Kidney (tissue), 14 donors: ENCODE results near the gene ENTPD6. TPM values are rescaled to one million over a fixed set of nuclear protein-coding genes. Genes with fewer than 3 reads are reported as not detected.

Experiments used
- DNase-seq, 5 donors: peaks; one replicate each; pipeline ENCODE4 v3.0.0-alpha.2; 2013 to 2020
- FAIRE-seq: peaks from 2 replicates; lab custom pipeline; 2012; peaks lifted over from hg19 to GRCh38; lab: Jason Lieb, UNC
- H3K27ac ChIP-seq, 2 donors: one replicate each; pipeline ENCODE4 v1.7.0; 2013; ENCODE audit warnings: low read depth in 2 of 2, low read length in 2 of 2, inconsistent platforms in 1 of 2
- H3K27me3 ChIP-seq: one replicate; pipeline ENCODE4 v1.7.1; 2013; ENCODE audit warnings: low read length, inconsistent platforms; ENCODE audit not compliant: control insufficient read depth, insufficient read depth
- H3K36me3 ChIP-seq, 3 donors: one replicate each; pipeline versions ENCODE4 v1.7.0 to v1.7.1; 2013; ENCODE audit warnings: low read length in 3 of 3, control low read depth in 1 of 3, inconsistent platforms in 1 of 3; ENCODE audit not compliant: insufficient read depth in 3 of 3, control insufficient read depth in 2 of 3
- H3K4me1 ChIP-seq, 3 donors: one replicate each; pipeline versions ENCODE4 v1.7.0 to v1.7.1; 2013; ENCODE audit warnings: low read length in 3 of 3, inconsistent platforms in 1 of 3, low read depth in 1 of 3; ENCODE audit not compliant: control insufficient read depth in 2 of 3, insufficient read depth in 2 of 3
- H3K4me3 ChIP-seq, 3 donors: one replicate each; pipeline versions ENCODE4 v1.7.0 to v1.8.1; 2013; ENCODE audit warnings: low read length in 3 of 3, control low read depth in 1 of 3, inconsistent platforms in 1 of 3
- H3K9ac ChIP-seq, 3 donors: one replicate each; pipeline versions ENCODE4 v1.7.0 to v1.7.1; 2013; ENCODE audit warnings: low read length in 3 of 3, control low read depth in 1 of 3, inconsistent platforms in 1 of 3
- H3K9me3 ChIP-seq, 3 donors: one replicate each; pipeline versions ENCODE4 v1.7.0 to v1.7.1; 2013; ENCODE audit warnings: low read length in 3 of 3, control low read depth in 1 of 3, inconsistent platforms in 1 of 3; ENCODE audit not compliant: control insufficient read depth in 2 of 3, insufficient read depth in 1 of 3
- intact Hi-C: fragments of 100-400 bp; cut with DNase I; formaldehyde crosslinking; loops from one replicate; pipeline ENCODE4 v1.11.1; 2022
- polyA plus RNA-seq: library from polyadenylated mRNA; stranded (reverse); fragments of 350-450 nt; fragmentation: Illumina TruSeq; extraction: RNeasy Lipid Tissue Mini Kit (QIAGEN cat#74804); gene quantifications from one replicate; pipeline ENCODE4 v1.2.3, GENCODE V29; 2014; ENCODE audit warnings: low read depth, low replicate concordance; ENCODE audit not compliant: insufficient read depth
- total RNA-seq: library from RNA; stranded (reverse); fragmentation: NEBNext Ultra II Directional; extraction: Animal tissue kit (Norgen Biotek cat#: 25700); gene quantifications from one replicate; pipeline ENCODE4 v1.2.1, GENCODE V29; 2021
- TF ChIP-seq, protein P1 (sequence below): IDR thresholded peaks from 3 replicates; pipeline ENCODE4 v1.5.1; 2012; ENCODE audit warnings: mild to moderate bottlenecking, moderate library complexity, borderline replicate concordance; ENCODE audit not compliant: insufficient read depth; ENCODE audit errors: extremely low read depth
- donor health status: control.
- donor health status: control.
- donor health status: control.
- donor health status: control.
- donor health status: control.
- donor health status: DM: yes; HTN: yes; CAD: no.
- donor health status: Normal renal cell carcinoma (clear cell type).

Gene ENTPD6
- total and polyA plus RNA-seq, 2 donors from 2014 or later, result 59.0 to 95.7 TPM

- Histone ChIP-seq H3K4me3 (no peak overlapping the region), H3K36me3 (peaks cover 0 to 1% (median 0%) of the 10 kb centered on the region in 3 donors), H3K9me3 (no peaks in the 10 kb centered on the region), H3K9ac (no peak overlapping the region), H3K4me1 (no peaks in the 10 kb centered on the region), H3K27ac (no peak overlapping the region), H3K27me3 (no peaks in the 10 kb centered on the region)
- FAIRE-seq (no peak), DNase-seq (no peak)
- TF ChIP-seq, protein P1, sequence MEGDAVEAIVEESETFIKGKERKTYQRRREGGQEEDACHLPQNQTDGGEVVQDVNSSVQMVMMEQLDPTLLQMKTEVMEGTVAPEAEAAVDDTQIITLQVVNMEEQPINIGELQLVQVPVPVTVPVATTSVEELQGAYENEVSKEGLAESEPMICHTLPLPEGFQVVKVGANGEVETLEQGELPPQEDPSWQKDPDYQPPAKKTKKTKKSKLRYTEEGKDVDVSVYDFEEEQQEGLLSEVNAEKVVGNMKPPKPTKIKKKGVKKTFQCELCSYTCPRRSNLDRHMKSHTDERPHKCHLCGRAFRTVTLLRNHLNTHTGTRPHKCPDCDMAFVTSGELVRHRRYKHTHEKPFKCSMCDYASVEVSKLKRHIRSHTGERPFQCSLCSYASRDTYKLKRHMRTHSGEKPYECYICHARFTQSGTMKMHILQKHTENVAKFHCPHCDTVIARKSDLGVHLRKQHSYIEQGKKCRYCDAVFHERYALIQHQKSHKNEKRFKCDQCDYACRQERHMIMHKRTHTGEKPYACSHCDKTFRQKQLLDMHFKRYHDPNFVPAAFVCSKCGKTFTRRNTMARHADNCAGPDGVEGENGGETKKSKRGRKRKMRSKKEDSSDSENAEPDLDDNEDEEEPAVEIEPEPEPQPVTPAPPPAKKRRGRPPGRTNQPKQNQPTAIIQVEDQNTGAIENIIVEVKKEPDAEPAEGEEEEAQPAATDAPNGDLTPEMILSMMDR, result no peak
- intact Hi-C loops, result no loop called here
Observed at GRCh38 chr20:25206063-25206403, 10.5 kb downstream of the ENTPD6 start.

DNA sequence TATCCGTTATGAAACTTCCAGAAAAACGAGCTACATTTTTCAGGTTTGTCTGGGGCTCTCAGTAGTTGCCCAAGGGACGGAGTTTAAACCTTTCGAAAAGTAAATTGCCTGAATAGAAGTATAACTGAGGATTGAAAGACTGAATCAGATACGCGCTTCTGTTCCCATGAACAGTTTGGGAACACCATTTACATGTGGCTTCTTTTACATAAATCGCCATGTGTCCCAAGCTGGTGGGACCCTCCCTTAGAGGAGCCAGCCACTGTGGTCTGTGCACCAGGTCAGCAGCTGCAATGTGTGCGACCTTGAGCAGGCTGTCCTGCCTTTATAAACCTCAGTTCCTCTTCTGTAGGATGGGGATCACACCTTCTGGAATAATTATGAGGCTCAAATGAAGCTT lies 11.0 kb downstream of the ENTPD6 start:
- H3K36me3 ChIP-seq, result peaks cover 0 to 2% (median 0%) of the 10 kb centered on the region in 3 donors
- H3K4me3 ChIP-seq, result no peak overlapping the region
- H3K9ac ChIP-seq, result no peak overlapping the region
- intact Hi-C loops, result no loop called here
- no peaks in the 10 kb centered on the region for H3K4me1 ChIP-seq
- no peak for DNase-seq
- TF ChIP-seq, protein P1, result no peak
- H3K9me3 ChIP-seq, result no peaks in the 10 kb centered on the region
- no peak for FAIRE-seq
- no peak overlapping the region for H3K27ac ChIP-seq
- H3K27me3 ChIP-seq, result no peaks in the 10 kb centered on the region

DNA sequence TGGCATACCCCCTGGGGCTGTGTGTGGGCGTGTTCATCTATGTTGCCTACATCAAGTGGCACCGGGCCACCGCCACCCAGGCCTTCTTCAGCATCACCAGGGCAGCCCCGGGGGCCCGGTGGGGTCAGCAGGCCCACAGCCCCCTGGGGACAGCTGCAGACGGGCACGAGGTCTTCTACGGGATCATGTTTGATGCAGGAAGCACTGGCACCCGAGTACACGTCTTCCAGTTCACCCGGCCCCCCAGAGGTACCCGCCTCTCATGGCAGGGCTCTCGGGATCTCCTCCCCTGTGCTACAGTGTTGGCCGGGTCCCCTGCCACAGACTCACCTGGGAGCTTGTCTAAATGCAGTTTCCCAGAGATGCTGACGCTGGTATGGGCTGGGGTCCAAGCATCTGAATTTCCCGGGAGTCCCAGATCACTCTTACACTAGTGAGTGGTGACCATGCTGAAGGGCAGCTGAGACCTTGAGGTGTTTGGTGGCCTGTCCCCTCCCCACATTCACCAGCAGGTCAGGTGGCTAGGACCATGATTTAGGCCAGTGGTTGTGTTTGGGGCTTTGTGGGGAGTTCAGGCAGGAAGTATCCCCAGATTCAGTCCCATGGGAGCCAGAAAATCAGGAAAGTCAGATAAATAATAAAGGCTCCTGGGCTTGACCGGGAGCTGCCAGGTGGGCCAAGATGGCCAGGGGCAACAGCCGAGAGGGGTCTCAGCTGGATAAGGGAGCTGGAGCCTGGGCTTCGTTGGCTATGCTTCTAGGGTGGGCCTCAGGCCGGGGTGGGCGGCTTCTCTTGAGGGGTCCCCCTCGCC lies 11.8 kb downstream of the ENTPD6 start:
- TF ChIP-seq, protein P1, result no peak
- no peaks in the 10 kb centered on the region for H3K4me1 ChIP-seq
- H3K4me3 ChIP-seq, result no peak overlapping the region
- H3K9me3 ChIP-seq, result no peaks in the 10 kb centered on the region
- H3K36me3 ChIP-seq, result peaks cover 0 to 9% (median 8%) of the 10 kb centered on the region in 3 donors
- H3K27me3 ChIP-seq, result no peaks in the 10 kb centered on the region
- no peak overlapping the region for H3K27ac ChIP-seq
- intact Hi-C loops, result no loop called here
- H3K9ac ChIP-seq, result no peak overlapping the region
- DNase-seq (no peak), FAIRE-seq (no peak)
